Activated CD4-positive, alpha-beta T cell treated with anti-CD3 and anti-CD28 coated beads for 36 hours (primary cell): ENCODE measurements around the gene PRKN. TPM values are rescaled to one million over a fixed set of nuclear protein-coding genes. Genes with fewer than 3 reads are reported as not detected.

Source experiments
- ATAC-seq: fragments of 200-7000 bp; cut with Tn5 transposase; one replicate; pipeline ENCODE4 v1.10.0; 2021; ENCODE audit warnings: mild to moderate bottlenecking, moderate library complexity
- CTCF ChIA-PET: fragments of 350-600 bp; sonication (Branson Sonifier 250); formaldehyde crosslinking; loops from one replicate; lab custom pipeline; 2021; ENCODE audit warnings: antibody characterized with exemption; lab: Charles Lee
- POLR2A ChIA-PET: fragments of 350-600 bp; sonication (Branson Sonifier 250); formaldehyde crosslinking; loops from one replicate; lab custom pipeline; 2021; ENCODE audit warnings: antibody characterized with exemption, inconsistent platforms; lab: Charles Lee
- DNase-seq: peaks from one replicate; pipeline ENCODE4 v3.0.0-alpha.2; 2020
- H3K27ac Mint-ChIP-seq: one replicate; pipeline ENCODE4 v1.8.0; 2021; ENCODE audit warnings: mixed read lengths
- H3K27me3 Mint-ChIP-seq: one replicate; pipeline ENCODE4 v1.8.0; 2021; ENCODE audit warnings: mixed read lengths
- H3K36me3 Mint-ChIP-seq: one replicate; pipeline ENCODE4 v1.8.0; 2021; ENCODE audit warnings: low read depth, mixed read lengths
- H3K4me1 Mint-ChIP-seq: one replicate; pipeline ENCODE4 v1.8.0; 2021; ENCODE audit warnings: mixed read lengths
- H3K4me3 Mint-ChIP-seq: one replicate; pipeline ENCODE4 v1.8.0; 2021; ENCODE audit warnings: mild to moderate bottlenecking, moderate library complexity, mixed read lengths
- H3K9me3 Mint-ChIP-seq: one replicate; pipeline ENCODE4 v1.8.0; 2021; ENCODE audit warnings: low read depth, mixed read lengths
- intact Hi-C, 2 experiments: fragments of 100-400 bp; cut with DNase I in 1 of 2; cut with micrococcal nuclease in 1 of 2; formaldehyde crosslinking; loops; one replicate each; pipeline versions ENCODE4 v1.14.2 to v1.15.1; 2022 to 2024; cut with DNase I, micrococcal nuclease
- total RNA-seq, 2 experiments: library from RNA; stranded (reverse); gene quantifications; one replicate each; pipeline ENCODE4 v1.2.3, GENCODE V29; 2021

Gene PRKN
- total RNA-seq, 2 experiments from 2014 or later, result 0.56 to 0.87 TPM

DNA sequence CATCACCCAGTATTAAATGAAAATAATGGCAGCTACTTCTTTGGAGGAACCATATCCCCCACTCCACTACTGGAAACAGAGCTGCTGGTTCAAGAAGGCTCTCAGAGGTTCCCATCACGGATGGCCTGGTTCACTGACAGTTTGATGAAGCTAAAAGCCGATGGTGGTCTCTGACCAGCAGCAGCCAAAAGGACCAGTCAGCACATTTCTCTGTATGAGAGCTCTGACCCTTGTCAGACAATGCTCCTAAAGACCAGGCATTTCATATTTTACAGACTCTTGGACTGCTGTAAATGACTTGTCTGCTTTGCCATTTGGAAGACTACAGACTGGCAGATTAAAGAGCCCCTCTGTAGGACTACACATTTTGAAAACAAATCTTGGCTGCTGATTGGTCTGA lies 16.6 kb downstream of the PRKN start:
- Mint-ChIP-seq H3K9me3 (no peaks in the 10 kb centered on the region), H3K27ac (no peak overlapping the region), H3K4me3 (no peak overlapping the region), H3K4me1 (peaks cover 5% of the 10 kb centered on the region), H3K36me3 (peaks cover 1% of the 10 kb centered on the region), H3K27me3 (no peaks in the 10 kb centered on the region)
- intact Hi-C loops, result no loop called here
- ChIA-PET CTCF (interaction anchor here (1.2 kb wide), 1 partner anchor 9 kb away, joined by 4 read pairs; no protein-coding TSS in a partner anchor), POLR2A (no interaction called here)
- DNase-seq, result no peak
- ATAC-seq, result no peak

DNA sequence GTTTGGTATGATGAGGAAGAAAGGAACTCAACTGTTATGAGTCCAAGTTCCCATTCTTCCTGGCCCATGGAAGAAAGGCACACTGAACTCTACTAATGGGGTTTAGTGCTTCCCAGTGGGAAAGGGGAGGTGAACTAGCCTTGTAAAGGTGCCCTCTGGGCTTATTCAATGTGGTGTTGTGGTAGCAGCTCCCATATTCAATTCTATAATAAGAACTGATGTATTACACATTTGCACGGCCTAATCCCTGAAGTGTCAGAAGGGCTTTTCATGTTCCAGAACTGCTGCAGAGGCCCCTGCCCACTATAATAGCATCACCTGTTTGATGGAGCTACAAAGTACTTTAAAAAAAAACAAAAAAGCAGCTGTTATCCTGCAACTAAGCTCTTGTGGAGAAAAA lies 17.1 kb downstream of the PRKN start:
- Mint-ChIP-seq H3K27me3 (no peaks in the 10 kb centered on the region), H3K4me1 (peaks cover 5% of the 10 kb centered on the region), H3K27ac (no peak overlapping the region), H3K4me3 (no peak overlapping the region), H3K36me3 (peaks cover 1% of the 10 kb centered on the region), H3K9me3 (no peaks in the 10 kb centered on the region)
- ATAC-seq (no peak), DNase-seq (no peak)
- intact Hi-C loops, result no loop called here
- POLR2A ChIA-PET, result no interaction called here
- CTCF ChIA-PET, result interaction anchor here (1.2 kb wide), 1 partner anchor 9 kb away, joined by 4 read pairs; no protein-coding TSS in a partner anchor

DNA sequence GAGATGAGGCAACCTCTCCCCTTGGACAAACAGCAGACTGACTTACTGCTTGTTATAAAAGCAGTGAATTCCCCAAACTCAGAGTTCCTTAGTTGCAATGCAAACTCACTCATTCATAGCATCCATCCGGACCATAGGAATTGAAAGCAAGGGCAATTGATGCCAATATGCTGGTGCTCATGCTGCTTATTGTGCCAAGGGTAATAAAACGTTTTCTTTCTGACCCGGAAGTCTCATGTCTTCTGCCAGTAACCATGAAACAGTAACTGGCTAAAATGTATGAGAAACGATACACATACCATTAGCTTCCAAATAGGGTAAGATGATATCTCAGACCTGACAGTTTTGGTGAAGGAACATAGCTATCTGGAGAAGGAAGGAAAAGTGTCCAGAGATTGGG lies 18.1 kb downstream of the PRKN start:
- Mint-ChIP-seq H3K36me3 (peaks cover 1% of the 10 kb centered on the region), H3K4me1 (peaks cover 5% of the 10 kb centered on the region), H3K4me3 (no peak overlapping the region), H3K27me3 (no peaks in the 10 kb centered on the region), H3K9me3 (no peaks in the 10 kb centered on the region), H3K27ac (no peak overlapping the region)
- ChIA-PET POLR2A (no interaction called here), CTCF (no interaction called here)
- ATAC-seq, result no peak
- intact Hi-C loops, result no loop called here
- no peak for DNase-seq

DNA sequence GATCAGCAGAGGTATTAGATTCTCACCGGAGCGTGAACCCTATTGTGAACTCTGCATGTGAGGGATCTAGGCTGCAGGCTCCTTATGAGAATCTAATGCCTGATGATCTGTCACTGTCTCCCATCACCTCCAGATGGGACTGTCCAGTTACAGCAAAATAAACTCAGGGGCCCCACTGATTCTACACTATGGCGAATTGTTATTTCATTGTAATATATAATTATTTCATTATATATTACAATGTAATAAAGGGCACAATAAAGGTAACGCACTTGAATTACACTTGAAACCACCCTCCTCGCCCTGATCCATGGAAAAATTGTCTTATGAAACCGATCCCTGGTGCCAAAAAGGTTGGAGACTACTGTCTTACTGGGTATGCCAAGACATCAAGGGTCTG lies 18.6 kb downstream of the PRKN start:
- POLR2A ChIA-PET, result no interaction called here
- H3K27me3 Mint-ChIP-seq, result no peaks in the 10 kb centered on the region
- H3K36me3 Mint-ChIP-seq, result peaks cover 1% of the 10 kb centered on the region
- no peak for ATAC-seq
- intact Hi-C loops, result no loop called here
- no peaks in the 10 kb centered on the region for H3K9me3 Mint-ChIP-seq
- peaks cover 5% of the 10 kb centered on the region for H3K4me1 Mint-ChIP-seq
- CTCF ChIA-PET, result no interaction called here
- H3K27ac Mint-ChIP-seq, result no peak overlapping the region
- no peak overlapping the region for H3K4me3 Mint-ChIP-seq
- no peak for DNase-seq

DNA sequence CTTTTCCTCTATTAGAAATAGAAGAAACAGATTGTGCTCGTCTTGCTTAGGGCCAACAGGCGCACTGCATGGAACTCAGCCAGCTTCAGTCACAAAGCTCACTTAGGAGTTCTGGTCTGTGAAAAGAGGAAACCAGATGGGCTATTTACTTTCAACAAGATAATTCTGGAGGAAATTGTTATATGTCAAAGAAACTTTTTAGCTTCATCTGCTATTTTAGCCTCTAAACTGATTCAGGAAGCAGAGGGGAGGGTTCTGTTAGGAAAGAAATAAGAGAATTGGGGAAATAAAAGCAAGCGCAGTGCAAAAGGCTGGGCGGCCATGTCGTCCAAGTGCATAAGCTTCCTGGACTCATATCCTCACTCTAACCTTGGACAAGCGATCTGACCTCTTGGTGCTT lies 21.3 kb downstream of the PRKN start:
- intact Hi-C loops, result no loop called here
- peaks cover 1% of the 10 kb centered on the region for H3K36me3 Mint-ChIP-seq
- H3K27me3 Mint-ChIP-seq, result no peaks in the 10 kb centered on the region
- no peak overlapping the region for H3K27ac Mint-ChIP-seq
- peaks cover 5% of the 10 kb centered on the region for H3K4me1 Mint-ChIP-seq
- ChIA-PET POLR2A (no interaction called here), CTCF (interaction anchor here (0.6 kb wide), 2 partner anchors 30 to 1240 kb away, joined by 3 to 4 read pairs; no protein-coding TSS in a partner anchor)
- no peak for ATAC-seq
- no peaks in the 10 kb centered on the region for H3K9me3 Mint-ChIP-seq
- no peak overlapping the region for H3K4me3 Mint-ChIP-seq
- no peak for DNase-seq

DNA sequence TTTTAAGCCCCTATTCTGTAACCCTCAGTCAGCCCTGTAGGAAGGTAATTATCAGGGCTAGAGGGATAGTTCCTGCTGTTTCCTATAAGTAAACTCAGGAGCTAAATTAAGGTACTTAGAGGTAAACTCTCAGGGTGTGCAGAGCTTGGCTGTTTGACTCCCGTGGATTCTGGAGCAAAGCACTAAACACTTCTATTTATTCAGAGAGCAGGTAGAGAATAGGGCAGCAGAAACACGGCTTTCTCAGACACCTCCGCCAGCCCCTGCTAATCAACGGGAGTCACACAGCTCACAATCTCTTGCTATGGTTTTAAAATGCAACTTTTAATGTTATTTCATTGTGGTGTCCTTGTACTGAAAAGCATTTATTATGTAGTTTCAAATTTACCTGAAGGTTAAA lies 21.8 kb downstream of the PRKN start:
- DNase-seq, result no peak
- no peaks in the 10 kb centered on the region for H3K27me3 Mint-ChIP-seq
- H3K9me3 Mint-ChIP-seq, result no peaks in the 10 kb centered on the region
- ChIA-PET CTCF (interaction anchor here (0.6 kb wide), 1 partner anchor 1241 kb away, joined by 3 read pairs; no protein-coding TSS in a partner anchor), POLR2A (no interaction called here)
- intact Hi-C loops, result no loop called here
- no peak for ATAC-seq
- no peak overlapping the region for H3K4me3 Mint-ChIP-seq
- H3K36me3 Mint-ChIP-seq, result peaks cover 1% of the 10 kb centered on the region
- no peak overlapping the region for H3K27ac Mint-ChIP-seq
- H3K4me1 Mint-ChIP-seq, result peaks cover 5% of the 10 kb centered on the region

DNA sequence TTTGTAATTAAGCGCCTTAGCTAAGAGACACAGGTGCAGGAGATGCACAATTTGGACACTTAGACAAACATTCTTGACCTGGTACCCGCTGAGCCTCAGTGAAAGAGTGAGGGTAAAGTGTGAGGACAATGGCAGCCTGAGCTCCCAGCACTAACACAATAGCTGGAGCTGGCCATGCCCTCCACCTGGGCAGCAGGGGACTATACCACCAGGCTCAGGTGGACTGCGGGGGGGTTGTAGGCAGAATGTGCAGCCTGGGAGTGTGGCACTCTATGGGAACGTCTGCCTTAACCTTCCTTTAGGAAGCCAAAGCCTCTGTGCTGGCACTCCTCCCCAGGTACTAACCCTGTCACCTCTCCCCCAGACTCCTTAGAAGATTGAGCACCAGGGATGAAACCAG lies 23.6 kb downstream of the PRKN start:
- Mint-ChIP-seq H3K27ac (no peak overlapping the region), H3K4me1 (peaks cover 5% of the 10 kb centered on the region), H3K27me3 (no peaks in the 10 kb centered on the region), H3K36me3 (peaks cover 1% of the 10 kb centered on the region), H3K4me3 (no peak overlapping the region), H3K9me3 (no peaks in the 10 kb centered on the region)
- DNase-seq, result no peak
- POLR2A ChIA-PET, result no interaction called here
- intact Hi-C loops, result no loop called here
- ATAC-seq, result no peak
- CTCF ChIA-PET, result no interaction called here

DNA sequence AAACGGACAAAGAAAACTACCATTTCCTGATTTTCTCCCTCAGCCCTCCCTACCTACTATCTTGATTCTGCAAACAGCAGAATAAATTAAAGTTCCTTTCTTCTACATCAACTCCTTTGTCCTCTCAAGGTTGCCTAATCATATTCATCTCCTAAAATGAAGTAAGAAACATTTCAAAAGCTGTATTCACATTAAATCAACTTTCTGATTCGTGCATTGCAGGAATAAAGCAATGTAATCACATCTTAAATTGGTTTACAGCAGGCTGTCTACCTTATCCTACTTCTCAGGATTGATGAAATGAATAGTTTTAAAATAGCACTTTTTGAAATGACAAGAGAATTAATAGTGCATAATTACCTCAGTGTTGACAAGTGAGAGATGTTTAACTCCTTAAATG lies 25.1 kb downstream of the PRKN start:
- CTCF ChIA-PET, result interaction anchor here (1.5 kb wide), 1 partner anchor 8 kb away, joined by 4 read pairs; no protein-coding TSS in a partner anchor
- no peak for DNase-seq
- ATAC-seq, result no peak
- no peaks in the 10 kb centered on the region for H3K9me3 Mint-ChIP-seq
- POLR2A ChIA-PET, result no interaction called here
- intact Hi-C loops, result no loop called here
- no peak overlapping the region for H3K27ac Mint-ChIP-seq
- no peaks in the 10 kb centered on the region for H3K27me3 Mint-ChIP-seq
- peaks cover 5% of the 10 kb centered on the region for H3K4me1 Mint-ChIP-seq
- no peak overlapping the region for H3K4me3 Mint-ChIP-seq
- H3K36me3 Mint-ChIP-seq, result peaks cover 1% of the 10 kb centered on the region

DNA sequence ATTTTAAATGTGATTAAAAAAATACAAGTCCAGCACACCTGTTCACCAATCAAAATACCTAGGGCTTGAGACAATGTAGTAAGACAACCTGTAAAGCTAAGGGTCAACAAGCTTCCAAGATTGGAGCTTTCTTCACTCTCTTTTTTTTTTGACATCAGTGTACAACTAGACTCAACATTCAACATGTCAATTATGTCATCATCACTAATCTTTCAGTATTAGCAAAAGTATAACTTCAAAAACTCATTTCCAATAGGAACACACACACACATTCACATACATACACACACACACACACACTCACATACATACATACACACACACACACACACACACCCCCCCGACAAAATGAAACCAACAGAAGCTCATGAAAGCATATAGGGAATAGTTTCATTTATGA lies 26.0 kb downstream of the PRKN start:
- no peaks in the 10 kb centered on the region for H3K9me3 Mint-ChIP-seq
- H3K4me3 Mint-ChIP-seq, result no peak overlapping the region
- peaks cover 5% of the 10 kb centered on the region for H3K4me1 Mint-ChIP-seq
- no peak overlapping the region for H3K27ac Mint-ChIP-seq
- ChIA-PET POLR2A (no interaction called here), CTCF (interaction anchor here (1.5 kb wide), 1 partner anchor 9 kb away, joined by 4 read pairs; no protein-coding TSS in a partner anchor)
- intact Hi-C loops, result no loop called here
- no peaks in the 10 kb centered on the region for H3K27me3 Mint-ChIP-seq
- DNase-seq, result no peak
- no peak for ATAC-seq
- peaks cover 1% of the 10 kb centered on the region for H3K36me3 Mint-ChIP-seq

DNA sequence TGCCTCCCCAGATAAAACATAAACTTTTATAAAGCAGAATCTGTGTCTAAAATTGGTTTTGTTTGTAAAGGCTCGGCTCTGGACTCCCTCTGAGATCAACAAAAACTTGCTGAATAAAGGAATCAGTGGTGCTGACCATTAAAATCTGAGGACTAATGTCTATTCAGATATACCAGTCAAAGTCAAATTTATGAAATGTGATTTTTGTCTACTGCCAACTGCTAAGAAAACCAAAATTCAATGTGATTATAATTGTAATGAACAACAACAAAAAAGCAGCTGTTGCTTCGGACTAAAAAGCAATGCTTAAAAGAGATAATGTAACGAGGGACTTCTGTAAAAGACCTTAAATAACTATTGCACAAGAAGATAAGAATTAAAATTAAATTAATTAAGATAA lies 26.6 kb downstream of the PRKN start:
- Mint-ChIP-seq H3K4me1 (no peaks in the 10 kb centered on the region), H3K27me3 (no peaks in the 10 kb centered on the region), H3K9me3 (no peaks in the 10 kb centered on the region), H3K36me3 (no peaks in the 10 kb centered on the region), H3K4me3 (no peak overlapping the region), H3K27ac (no peak overlapping the region)
- no peak for DNase-seq
- intact Hi-C loops, result no loop called here
- POLR2A ChIA-PET, result no interaction called here
- ATAC-seq, result no peak
- CTCF ChIA-PET, result interaction anchor here (1.5 kb wide), 1 partner anchor 10 kb away, joined by 4 read pairs; no protein-coding TSS in a partner anchor

DNA sequence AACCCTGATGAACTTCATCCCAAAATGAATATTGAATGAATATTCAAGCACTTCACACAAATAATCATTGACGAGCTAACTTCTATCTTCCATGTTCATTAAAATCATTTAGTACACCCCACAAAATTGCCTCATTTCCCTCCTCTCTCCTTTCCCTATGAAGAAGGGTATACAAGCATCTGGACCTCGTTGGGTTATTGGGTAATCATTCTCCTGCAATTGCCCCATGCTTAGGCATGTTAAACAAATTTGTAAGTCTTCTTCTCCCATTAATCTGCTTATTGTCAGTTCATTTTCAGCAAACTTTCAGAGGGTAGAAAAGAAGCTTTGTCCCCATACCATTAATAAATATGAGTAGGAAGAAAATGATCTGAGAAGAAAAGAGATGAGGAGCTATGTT lies 27.6 kb downstream of the PRKN start:
- Mint-ChIP-seq H3K36me3 (no peaks in the 10 kb centered on the region), H3K9me3 (no peaks in the 10 kb centered on the region), H3K27ac (no peak overlapping the region), H3K4me3 (no peak overlapping the region), H3K27me3 (no peaks in the 10 kb centered on the region), H3K4me1 (no peaks in the 10 kb centered on the region)
- DNase-seq (no peak), ATAC-seq (no peak)
- ChIA-PET CTCF (no interaction called here), POLR2A (no interaction called here)
- intact Hi-C loops, result no loop called here

DNA sequence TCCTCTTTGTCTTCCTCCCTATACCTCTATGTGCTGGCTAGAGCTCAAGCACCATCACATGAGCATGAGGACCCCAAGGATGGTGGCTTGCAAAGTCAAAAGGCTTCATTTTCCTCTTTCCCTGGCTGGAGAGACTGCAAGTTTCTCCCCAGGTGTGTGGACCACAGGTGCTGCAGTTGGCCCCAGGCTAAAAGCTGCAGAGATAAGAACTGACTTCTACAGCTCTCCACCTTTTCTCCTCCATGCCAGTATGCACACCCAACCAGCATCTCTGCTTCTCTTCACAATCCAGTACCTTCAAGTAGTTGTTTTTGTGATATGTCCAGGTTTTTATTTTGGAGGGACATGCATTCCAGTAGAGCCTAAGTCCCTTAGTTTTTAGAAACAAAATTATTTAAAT lies 29.1 kb downstream of the PRKN start:
- no peaks in the 10 kb centered on the region for H3K4me1 Mint-ChIP-seq
- no peak overlapping the region for H3K4me3 Mint-ChIP-seq
- intact Hi-C loops, result no loop called here
- DNase-seq (no peak), ATAC-seq (no peak)
- H3K36me3 Mint-ChIP-seq, result no peaks in the 10 kb centered on the region
- CTCF ChIA-PET, result no interaction called here
- H3K9me3 Mint-ChIP-seq, result no peaks in the 10 kb centered on the region
- POLR2A ChIA-PET, result no interaction called here
- no peak overlapping the region for H3K27ac Mint-ChIP-seq
- no peaks in the 10 kb centered on the region for H3K27me3 Mint-ChIP-seq
